Measurements from ENCODE around the gene LIG4. TPM values are rescaled to one million over a fixed set of nuclear protein-coding genes. Genes with fewer than 3 reads are reported as not detected.

Gene LIG4
- total RNA-seq, 4 donors from 2014 or later = 10.1 to 17.4 (median 11.0) TPM

GRCh38 chr13:108212886-108213285 lies 2.5 kb downstream of the LIG4 start:
- no peak for TF ChIP-seq CTCF (IDR thresholded peaks at IDR 0.05; ENCODE audit: low read depth)

GRCh38 chr13:108210551-108210950 lies 4.8 kb downstream of the LIG4 start:
- TF ChIP-seq CTCF (IDR thresholded peaks at IDR 0.05; ENCODE audit: low read depth) = no peak

- TF ChIP-seq CTCF (IDR thresholded peaks at IDR 0.05; ENCODE audit: low read depth) = no peak
Observed at GRCh38 chr13:108200781-108201398, 14.4 kb downstream of the LIG4 start.

- no peak for TF ChIP-seq CTCF (IDR thresholded peaks at IDR 0.05; ENCODE audit: low read depth)
Observed at GRCh38 chr13:108195861-108196260, 19.5 kb downstream of the LIG4 start.

GRCh38 chr13:108195146-108195545 lies 20.2 kb downstream of the LIG4 start:
- no peak for TF ChIP-seq CTCF (IDR thresholded peaks at IDR 0.05; ENCODE audit: low read depth)

- TF ChIP-seq CTCF (IDR thresholded peaks at IDR 0.05; ENCODE audit: low read depth) = no peak
Observed at GRCh38 chr13:108194435-108194936, 20.9 kb downstream of the LIG4 start.

- TF ChIP-seq CTCF (IDR thresholded peaks at IDR 0.05; ENCODE audit: low read depth) = no peak
Observed at GRCh38 chr13:108193806-108194205, 21.5 kb downstream of the LIG4 start.

Data from subcutaneous adipose tissue (tissue), 4 donors.